ENCODE data around the gene RNF220.

The RNF220 gene

DNA sequence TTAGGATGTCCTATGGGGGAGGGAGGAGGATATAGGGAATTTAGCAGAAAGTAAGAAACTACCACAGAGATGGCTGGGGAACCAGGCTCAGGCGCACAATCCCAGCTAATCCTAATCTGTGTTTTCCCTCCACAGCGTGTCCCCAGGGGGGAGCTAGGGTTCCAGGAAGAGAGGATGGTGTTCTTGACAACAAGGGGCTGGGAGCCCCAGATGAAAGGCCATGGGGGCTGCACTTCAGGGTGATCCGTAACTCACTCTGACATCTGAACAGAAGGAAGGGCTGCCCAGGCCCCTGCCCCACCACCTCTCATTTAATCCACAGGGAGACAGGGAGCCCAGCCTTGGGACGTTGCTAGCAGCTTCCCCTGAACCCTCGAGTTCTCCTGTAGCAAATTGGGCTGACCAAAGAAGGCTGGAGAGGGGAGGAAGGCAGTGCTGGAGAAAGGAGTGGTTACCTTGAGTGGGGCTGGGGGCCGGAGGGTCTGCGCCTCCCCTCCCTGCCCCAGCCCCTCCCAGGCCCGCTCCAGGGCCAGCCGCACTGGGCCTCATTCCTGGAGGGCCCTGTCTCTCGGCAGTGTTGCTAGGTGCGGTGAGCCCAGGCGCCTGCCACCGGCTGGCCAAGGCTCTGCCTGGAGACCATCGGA is 137.5 kb downstream of the RNF220 start:
- POLR2A ChIA-PET: no interaction called here
- H3K36me3 ChIP-seq (ENCODE audit: control insufficient read depth in 2 of 2, insufficient read depth in 1 of 2, low read length in 2 of 2): no peaks in the 10 kb centered on the region
- no peaks in the 10 kb centered on the region for H3K4me1 ChIP-seq (ENCODE audit: control insufficient read depth, insufficient read depth, low read length)
- no peaks in the 10 kb centered on the region for H3K9me3 ChIP-seq (ENCODE audit: control insufficient read depth, insufficient read depth, low read depth, low read length)
- no peak overlapping the region for H3K27ac ChIP-seq (ENCODE audit: extremely low read depth, low read depth, low read length)
- H3K4me3 ChIP-seq (ENCODE audit: low read depth, low read length): no peak overlapping the region
- CTCF ChIA-PET: interaction anchor here (0.6 kb wide), 1 partner anchor 27 kb away, joined by 3 read pairs; no protein-coding TSS in a partner anchor
- TF ChIP-seq ZNF514 (tag by site-specific recombination; IDR thresholded peaks at IDR 0.05): no peak
- TF ChIP-seq YY1 (tag by site-specific recombination; IDR thresholded peaks at IDR 0.05): no peak
- no peak for TF ChIP-seq WT1 (tag by site-specific recombination; IDR thresholded peaks at IDR 0.05)
- TF ChIP-seq REPIN1 (tag by site-specific recombination; IDR thresholded peaks at IDR 0.05; ENCODE audit: low read depth): no peak
- TF ChIP-seq ZNF169 (tag by site-specific recombination; IDR thresholded peaks at IDR 0.05): no peak
- TF ChIP-seq ZNF747 (tag by site-specific recombination; IDR thresholded peaks at IDR 0.05): no peak

DNA sequence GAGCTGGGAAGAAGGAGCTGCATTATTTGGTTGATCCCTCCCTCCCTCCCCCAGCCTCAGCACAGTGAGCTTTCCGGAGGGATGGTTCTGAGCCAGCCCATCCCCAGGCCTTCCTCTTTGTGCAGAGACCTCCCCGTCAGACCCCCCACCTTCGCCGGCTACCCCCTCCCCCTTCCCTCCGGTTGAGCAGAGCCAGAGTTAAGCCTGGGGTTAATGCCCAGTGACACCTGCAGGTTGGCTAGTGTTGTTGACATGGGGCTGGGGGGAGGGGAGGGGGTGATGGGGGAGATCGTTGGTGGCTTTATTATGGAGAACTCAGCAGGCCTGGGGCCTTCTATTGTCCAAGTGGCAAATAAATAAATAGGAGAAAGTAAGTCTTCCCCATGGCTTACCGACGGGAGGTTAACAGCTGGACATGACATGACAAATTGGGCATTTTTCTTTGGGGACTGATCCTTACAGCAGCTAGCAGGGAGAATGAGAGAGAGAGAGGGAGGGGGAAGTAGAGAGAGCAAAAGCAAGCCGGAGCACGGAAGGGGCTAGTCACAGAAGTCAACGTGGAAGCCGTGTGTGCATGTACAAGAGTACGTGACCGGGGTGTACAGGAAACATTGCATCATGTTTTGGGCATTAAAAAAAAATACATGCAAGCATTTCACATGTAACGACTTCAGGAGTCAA is 138.1 kb downstream of the RNF220 start:
- Histone ChIP-seq H3K4me1 (ENCODE audit: control insufficient read depth, insufficient read depth, low read length) (no peaks in the 10 kb centered on the region), H3K27ac (ENCODE audit: extremely low read depth, low read depth, low read length) (no peak overlapping the region), H3K36me3 (ENCODE audit: control insufficient read depth in 2 of 2, insufficient read depth in 1 of 2, low read length in 2 of 2) (no peaks in the 10 kb centered on the region), H3K4me3 (ENCODE audit: low read depth, low read length) (no peak overlapping the region), H3K9me3 (ENCODE audit: control insufficient read depth, insufficient read depth, low read depth, low read length) (no peaks in the 10 kb centered on the region)
- POLR2A ChIA-PET: no interaction called here
- CTCF ChIA-PET: interaction anchor here (0.6 kb wide), 1 partner anchor 28 kb away, joined by 3 read pairs; no protein-coding TSS in a partner anchor
- TF ChIP-seq ZNF292 (tag by site-specific recombination; IDR thresholded peaks at IDR 0.05; ENCODE audit: borderline replicate concordance, low read depth): no peak
- no peak for TF ChIP-seq WT1 (tag by site-specific recombination; IDR thresholded peaks at IDR 0.05)
- TF ChIP-seq ZIC2 (tag by site-specific recombination; IDR thresholded peaks at IDR 0.05): peak; percentile 96

DNA sequence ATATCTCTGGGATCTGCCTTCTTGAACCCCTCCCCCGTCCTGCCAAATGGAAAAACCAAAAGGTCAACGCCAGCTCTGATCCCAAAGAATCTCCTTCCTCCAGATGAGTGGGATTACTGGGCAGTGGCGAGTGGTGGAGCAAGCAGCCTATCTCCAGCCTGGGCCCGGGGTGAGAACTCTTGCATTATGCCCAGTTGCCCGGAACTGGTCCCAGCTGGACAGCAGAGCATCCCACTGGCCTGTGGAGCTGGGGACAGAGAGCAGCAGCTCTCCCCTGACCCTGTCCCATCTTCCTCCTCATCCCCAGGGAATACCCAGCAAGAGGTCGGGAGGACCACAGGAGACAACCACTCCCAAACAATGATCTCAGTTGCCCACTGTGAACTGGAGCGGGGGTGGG is 138.7 kb downstream of the RNF220 start:
- CTCF ChIA-PET: no interaction called here
- POLR2A ChIA-PET: no interaction called here
- TF ChIP-seq ZIC2 (tag by site-specific recombination; IDR thresholded peaks at IDR 0.05) (peak; percentile 93), SCRT2 (tag by site-specific recombination; IDR thresholded peaks at IDR 0.05) (no peak)
- H3K4me1 ChIP-seq (ENCODE audit: control insufficient read depth, insufficient read depth, low read length): no peaks in the 10 kb centered on the region
- no peaks in the 10 kb centered on the region for H3K9me3 ChIP-seq (ENCODE audit: control insufficient read depth, insufficient read depth, low read depth, low read length)
- no peaks in the 10 kb centered on the region for H3K36me3 ChIP-seq (ENCODE audit: control insufficient read depth in 2 of 2, insufficient read depth in 1 of 2, low read length in 2 of 2)
- H3K4me3 ChIP-seq (ENCODE audit: low read depth, low read length): no peak overlapping the region
- H3K27ac ChIP-seq (ENCODE audit: extremely low read depth, low read depth, low read length): no peak overlapping the region

DNA sequence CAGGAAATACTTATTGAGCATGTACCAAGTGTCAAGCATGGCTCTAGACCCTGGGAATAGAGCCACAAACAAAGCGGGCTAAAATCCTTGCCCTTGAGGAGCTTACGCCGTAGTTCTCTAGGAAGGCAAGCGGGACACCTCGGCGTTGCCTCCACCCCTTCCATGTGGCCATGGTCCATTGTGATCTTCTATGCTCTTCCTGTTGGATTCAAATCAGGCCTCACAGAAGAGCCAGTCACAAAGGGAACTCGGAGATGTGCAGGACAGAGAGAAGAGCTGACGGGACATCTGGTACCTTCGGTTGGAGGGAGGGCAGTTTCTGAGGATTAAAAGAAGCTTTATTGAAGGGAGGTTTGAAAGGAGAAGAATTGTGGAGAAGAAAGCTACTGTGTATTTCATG is 139.9 kb downstream of the RNF220 start:
- POLR2A ChIA-PET: no interaction called here
- no peak overlapping the region for H3K4me3 ChIP-seq (ENCODE audit: low read depth, low read length)
- CTCF ChIA-PET: no interaction called here
- TF ChIP-seq, protein P1, sequence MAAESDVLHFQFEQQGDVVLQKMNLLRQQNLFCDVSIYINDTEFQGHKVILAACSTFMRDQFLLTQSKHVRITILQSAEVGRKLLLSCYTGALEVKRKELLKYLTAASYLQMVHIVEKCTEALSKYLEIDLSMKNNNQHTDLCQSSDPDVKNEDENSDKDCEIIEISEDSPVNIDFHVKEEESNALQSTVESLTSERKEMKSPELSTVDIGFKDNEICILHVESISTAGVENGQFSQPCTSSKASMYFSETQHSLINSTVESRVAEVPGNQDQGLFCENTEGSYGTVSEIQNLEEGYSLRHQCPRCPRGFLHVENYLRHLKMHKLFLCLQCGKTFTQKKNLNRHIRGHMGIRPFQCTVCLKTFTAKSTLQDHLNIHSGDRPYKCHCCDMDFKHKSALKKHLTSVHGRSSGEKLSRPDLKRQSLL (tag by site-specific recombination; IDR thresholded peaks at IDR 0.05): 0 out of 2 replicates have a peak, but pooled peaks have one; percentile 8
- TF ChIP-seq ZNF514 (tag by site-specific recombination; IDR thresholded peaks at IDR 0.05): no peak
- no peaks in the 10 kb centered on the region for H3K4me1 ChIP-seq (ENCODE audit: control insufficient read depth, insufficient read depth, low read length)
- H3K36me3 ChIP-seq (ENCODE audit: control insufficient read depth in 2 of 2, insufficient read depth in 1 of 2, low read length in 2 of 2): no peaks in the 10 kb centered on the region
- no peaks in the 10 kb centered on the region for H3K9me3 ChIP-seq (ENCODE audit: control insufficient read depth, insufficient read depth, low read depth, low read length)
- no peak overlapping the region for H3K27ac ChIP-seq (ENCODE audit: extremely low read depth, low read depth, low read length)

DNA sequence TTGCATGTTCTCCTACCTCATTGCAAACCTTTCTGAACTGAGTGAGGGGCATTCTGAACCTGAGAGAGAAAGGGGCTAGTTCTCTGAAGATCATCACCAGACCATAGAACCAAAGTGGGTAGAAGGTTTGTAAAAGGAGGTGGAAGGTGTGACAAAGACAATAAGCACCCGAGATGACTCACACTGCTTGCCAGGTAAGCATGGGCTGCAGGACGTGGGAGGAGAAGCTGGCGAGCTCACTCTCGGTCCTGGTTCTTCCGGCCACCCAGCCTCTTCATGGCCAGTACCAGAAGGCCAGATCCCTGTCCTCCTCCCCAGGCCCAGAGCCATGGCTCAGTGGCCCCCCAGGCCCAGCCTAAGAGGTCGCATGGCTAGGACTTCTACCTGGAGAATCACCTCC is 140.9 kb downstream of the RNF220 start:
- POLR2A ChIA-PET: interaction anchor here (0.6 to 0.7 kb wide), 2 partner anchors 89 to 196 kb away, joined by 3 read pairs; no protein-coding TSS in a partner anchor
- CTCF ChIA-PET: no interaction called here
- Histone ChIP-seq H3K27ac (ENCODE audit: extremely low read depth, low read depth, low read length) (no peak overlapping the region), H3K9me3 (ENCODE audit: control insufficient read depth, insufficient read depth, low read depth, low read length) (no peaks in the 10 kb centered on the region), H3K4me3 (ENCODE audit: low read depth, low read length) (no peak overlapping the region), H3K36me3 (ENCODE audit: control insufficient read depth in 2 of 2, insufficient read depth in 1 of 2, low read length in 2 of 2) (no peaks in the 10 kb centered on the region), H3K4me1 (ENCODE audit: control insufficient read depth, insufficient read depth, low read length) (no peaks in the 10 kb centered on the region)
- TF ChIP-seq SP7 (tag by site-specific recombination; IDR thresholded peaks at IDR 0.05): no peak
- no peak for TF ChIP-seq REPIN1 (tag by site-specific recombination; IDR thresholded peaks at IDR 0.05; ENCODE audit: low read depth)
- no peak for TF ChIP-seq ZNF10 (tag by site-specific recombination; IDR thresholded peaks at IDR 0.05)
- TF ChIP-seq EGR2 (tag by site-specific recombination; IDR thresholded peaks at IDR 0.05; ENCODE audit: low read depth): peak; percentile 58; the same call in 1 of the 2 replicates
- peak; percentile 52; the same call in 1 of the 2 replicates for TF ChIP-seq ZFHX2 (tag by site-specific recombination; conservative IDR thresholded peaks at IDR 0.05)
- no peak for TF ChIP-seq MEIS1 (CRISPR knock-in tag; IDR thresholded peaks at IDR 0.05; ENCODE audit: borderline replicate concordance)
- no peak for TF ChIP-seq ZNF473 (tag by site-specific recombination; IDR thresholded peaks at IDR 0.05)
